ENCODE results near the gene SIRT1.
"Not testable (repeated sequence)": the region's sequence is repeated elsewhere in the genome, so short reads cannot be mapped to it uniquely, and the experiment has no call there.

The SIRT1 gene

DNA sequence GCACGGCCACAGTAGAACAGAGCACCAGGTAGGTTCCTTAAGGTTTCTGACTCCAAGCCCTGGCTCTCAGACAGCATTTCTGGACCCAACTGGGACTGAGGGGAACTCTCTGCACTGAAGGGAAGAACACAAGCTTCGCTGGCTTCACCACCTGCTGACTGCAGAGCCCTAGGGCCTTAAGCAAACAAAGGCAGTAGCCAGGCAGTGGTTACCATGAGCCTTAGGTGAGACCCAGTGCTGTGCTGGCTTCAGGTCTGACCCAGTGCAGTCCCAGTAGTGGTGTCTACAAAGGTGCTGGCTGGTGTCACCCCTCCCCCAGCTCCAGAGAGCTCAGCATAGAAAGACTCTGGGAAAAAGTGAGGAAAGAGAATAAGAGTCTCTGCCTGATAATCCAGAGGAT lies 59.5 kb downstream of the SIRT1 start:
- intact Hi-C loops (cut with DNase I), result no loop called here
- no peak for DNase-seq

- no peak for DNase-seq
- intact Hi-C loops (cut with DNase I), result no loop called here
Observed at GRCh38 chr10:67955614-67956013, 71.2 kb downstream of the SIRT1 start.

GRCh38 chr10:67959839-67960476 lies 75.5 kb downstream of the SIRT1 start:
- no peak for DNase-seq
- intact Hi-C loops (cut with DNase I), result no loop called here

- DNase-seq, result no peak
- intact Hi-C loops (cut with DNase I), result no loop called here
Observed at GRCh38 chr10:67965456-67965855, 81.0 kb downstream of the SIRT1 start.

GRCh38 chr10:67966035-67966434 lies 81.6 kb downstream of the SIRT1 start:
- DNase-seq; intact Hi-C loops (cut with DNase I): not testable (repeated sequence)
